Measurements from ENCODE around the gene LRBA. TPM values are rescaled to one million over a fixed set of nuclear protein-coding genes. Genes with fewer than 3 reads are reported as not detected.

LRBA gene
- total RNA-seq, 1 donor, result 38.4 TPM

DNA sequence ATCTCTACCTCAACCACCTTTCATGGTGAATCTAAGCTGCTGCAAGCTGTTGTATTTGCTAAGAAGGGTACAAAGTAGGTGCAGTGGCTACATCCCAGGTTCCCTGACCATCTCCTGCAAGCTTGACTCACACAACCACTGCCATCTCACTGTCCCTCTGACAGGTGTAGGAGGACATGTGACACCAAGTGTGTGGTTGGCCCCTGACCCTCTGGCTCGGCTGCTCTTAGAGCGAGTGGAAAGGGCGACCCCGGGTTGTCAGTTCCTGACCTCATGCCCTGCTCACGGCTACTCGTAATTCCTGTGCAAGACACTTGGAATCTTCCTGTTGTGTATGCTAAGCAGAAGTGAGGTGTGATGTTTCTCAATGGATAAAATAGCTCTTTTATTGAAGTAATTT, 752.5 kb downstream of the LRBA start:
- TF ChIP-seq, protein P1, sequence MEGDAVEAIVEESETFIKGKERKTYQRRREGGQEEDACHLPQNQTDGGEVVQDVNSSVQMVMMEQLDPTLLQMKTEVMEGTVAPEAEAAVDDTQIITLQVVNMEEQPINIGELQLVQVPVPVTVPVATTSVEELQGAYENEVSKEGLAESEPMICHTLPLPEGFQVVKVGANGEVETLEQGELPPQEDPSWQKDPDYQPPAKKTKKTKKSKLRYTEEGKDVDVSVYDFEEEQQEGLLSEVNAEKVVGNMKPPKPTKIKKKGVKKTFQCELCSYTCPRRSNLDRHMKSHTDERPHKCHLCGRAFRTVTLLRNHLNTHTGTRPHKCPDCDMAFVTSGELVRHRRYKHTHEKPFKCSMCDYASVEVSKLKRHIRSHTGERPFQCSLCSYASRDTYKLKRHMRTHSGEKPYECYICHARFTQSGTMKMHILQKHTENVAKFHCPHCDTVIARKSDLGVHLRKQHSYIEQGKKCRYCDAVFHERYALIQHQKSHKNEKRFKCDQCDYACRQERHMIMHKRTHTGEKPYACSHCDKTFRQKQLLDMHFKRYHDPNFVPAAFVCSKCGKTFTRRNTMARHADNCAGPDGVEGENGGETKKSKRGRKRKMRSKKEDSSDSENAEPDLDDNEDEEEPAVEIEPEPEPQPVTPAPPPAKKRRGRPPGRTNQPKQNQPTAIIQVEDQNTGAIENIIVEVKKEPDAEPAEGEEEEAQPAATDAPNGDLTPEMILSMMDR (IDR thresholded peaks at IDR 0.05; ENCODE audit: insufficient read depth, low read depth, low read length), result no peak
- no peak overlapping the region for H3K4me3 ChIP-seq (ENCODE audit: low read depth, low read length)
- no peak for DNase-seq (ENCODE audit: low read depth)

DNA sequence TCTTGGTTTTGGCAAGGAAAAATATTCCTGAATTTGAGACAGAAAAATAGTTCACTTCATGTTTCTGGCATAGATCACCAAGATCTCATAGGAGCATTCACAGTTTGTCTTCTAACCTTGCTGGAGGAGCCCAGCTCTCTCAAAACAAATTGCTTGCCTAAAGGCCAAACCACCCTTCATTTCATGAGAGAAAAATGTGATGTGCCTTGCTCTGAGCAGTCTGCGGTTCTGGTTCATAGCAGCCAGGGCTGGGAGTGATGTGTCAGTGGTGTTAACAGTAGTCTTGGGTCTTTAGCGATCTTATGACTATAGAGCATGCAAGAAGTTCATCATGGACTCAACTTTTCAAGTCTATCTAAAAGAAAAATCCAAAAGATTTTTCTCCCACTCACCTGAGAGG, 753.5 kb downstream of the LRBA start:
- TF ChIP-seq, protein P1 (IDR thresholded peaks at IDR 0.05; ENCODE audit: insufficient read depth, low read depth, low read length), result no peak
- DNase-seq (ENCODE audit: low read depth), result no peak
- H3K4me3 ChIP-seq (ENCODE audit: low read depth, low read length), result no peak overlapping the region

DNA sequence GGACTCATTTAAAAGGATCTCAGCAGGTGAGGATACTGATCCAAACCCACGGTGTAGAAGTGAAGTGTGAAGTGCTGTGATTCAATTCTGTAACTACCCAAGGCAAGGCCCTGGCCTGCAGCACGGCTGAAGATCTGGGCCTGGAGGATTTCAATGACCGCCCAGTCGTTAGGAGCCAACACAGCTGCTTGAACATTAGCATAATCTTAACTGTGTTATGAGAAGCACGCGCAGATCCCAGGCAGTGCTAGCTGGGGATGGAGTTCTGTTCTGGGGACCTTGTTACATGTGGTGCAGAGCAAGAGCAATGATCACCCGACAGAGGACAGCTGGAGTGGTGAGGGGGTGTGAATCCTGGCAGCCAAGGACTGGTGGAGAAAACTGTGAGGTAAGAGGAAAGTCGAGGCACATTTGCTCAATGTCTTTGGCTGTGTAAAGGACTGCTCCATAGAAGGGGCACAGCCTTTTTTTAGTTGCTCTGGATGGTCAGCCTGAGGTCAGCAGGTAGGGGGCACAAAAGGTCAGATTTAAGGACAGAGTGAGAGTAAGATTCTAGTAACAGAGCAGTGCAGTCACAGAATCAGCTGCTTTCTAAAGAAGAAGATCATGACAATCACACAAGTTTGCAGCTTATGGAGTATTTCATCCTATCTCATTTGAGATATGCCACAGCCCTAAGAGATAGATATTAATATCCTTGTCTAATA, 755.1 kb downstream of the LRBA start:
- TF ChIP-seq, protein P1 (IDR thresholded peaks at IDR 0.05; ENCODE audit: insufficient read depth, low read depth, low read length), result no peak
- no peak for DNase-seq (ENCODE audit: low read depth)
- H3K4me3 ChIP-seq (ENCODE audit: low read depth, low read length), result no peak overlapping the region

DNA sequence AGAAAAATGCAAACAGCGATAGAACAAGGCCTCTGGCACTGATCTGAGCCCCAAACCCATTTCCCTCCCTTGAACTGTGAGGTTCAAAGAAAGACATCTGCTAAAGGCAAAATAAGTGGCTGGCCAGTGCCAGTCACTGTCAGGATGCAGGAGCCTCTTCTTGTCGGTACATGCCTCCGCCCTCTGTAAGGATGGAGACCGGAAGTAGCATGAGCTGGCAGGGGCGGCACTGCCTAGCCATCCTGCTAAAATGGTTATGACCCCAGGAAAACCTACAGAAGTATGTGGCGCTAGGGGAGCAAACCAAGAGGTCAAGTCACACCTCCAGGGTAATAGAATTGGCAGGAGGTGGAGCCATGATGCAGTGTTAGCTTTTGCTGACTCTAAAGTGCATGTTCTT, 756.5 kb downstream of the LRBA start:
- no peak for DNase-seq (ENCODE audit: low read depth)
- TF ChIP-seq, protein P1 (IDR thresholded peaks at IDR 0.05; ENCODE audit: insufficient read depth, low read depth, low read length), result no peak
- H3K4me3 ChIP-seq (ENCODE audit: low read depth, low read length), result no peak overlapping the region

DNA sequence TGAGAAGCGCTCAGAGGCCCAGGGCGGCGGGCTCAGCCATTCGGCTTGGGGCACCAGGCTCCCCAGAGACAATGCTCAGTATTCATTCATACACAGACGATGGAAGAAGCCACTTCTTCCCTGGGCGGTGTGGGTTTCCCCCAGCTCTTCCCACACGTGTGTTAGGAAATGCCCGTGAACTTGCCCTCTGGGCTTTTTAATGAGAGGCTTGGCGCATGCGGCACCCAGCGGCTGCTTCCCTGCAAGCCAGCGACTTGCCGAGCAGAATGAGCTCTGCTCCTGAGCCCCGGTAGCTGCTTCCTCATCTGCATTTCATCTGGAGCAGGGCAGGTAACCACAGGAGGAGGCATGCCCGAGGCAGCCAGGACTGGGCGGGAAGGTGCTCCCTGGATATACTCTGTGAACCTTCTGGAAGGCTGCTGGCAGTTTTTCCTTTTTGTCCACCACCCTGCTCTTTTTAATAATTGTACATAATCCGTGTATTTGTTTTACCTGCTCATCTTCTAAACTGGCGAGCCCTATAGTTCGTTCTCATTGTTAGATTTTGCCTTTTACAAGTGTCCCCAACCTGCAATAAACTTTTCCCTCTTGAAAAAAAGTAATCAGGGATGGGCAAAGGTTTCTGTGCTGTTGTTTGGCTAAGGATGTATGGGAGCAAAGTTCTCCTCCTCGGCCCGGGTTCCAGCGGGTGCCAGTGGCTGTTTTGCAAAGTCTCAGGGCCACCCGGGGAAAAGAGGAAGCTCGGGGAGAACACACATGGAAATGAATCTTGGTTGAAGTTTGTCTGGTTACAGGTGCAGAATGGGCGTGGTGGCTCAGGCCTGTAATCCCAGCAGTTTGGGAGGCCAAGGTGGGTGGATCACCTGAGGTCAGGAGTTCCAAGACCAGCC, 758.0 kb downstream of the LRBA start:
- DNase-seq (ENCODE audit: low read depth), result no peak
- TF ChIP-seq, protein P1 (IDR thresholded peaks at IDR 0.05; ENCODE audit: insufficient read depth, low read depth, low read length), result no peak
- H3K4me3 ChIP-seq (ENCODE audit: low read depth, low read length), result no peak overlapping the region

DNA sequence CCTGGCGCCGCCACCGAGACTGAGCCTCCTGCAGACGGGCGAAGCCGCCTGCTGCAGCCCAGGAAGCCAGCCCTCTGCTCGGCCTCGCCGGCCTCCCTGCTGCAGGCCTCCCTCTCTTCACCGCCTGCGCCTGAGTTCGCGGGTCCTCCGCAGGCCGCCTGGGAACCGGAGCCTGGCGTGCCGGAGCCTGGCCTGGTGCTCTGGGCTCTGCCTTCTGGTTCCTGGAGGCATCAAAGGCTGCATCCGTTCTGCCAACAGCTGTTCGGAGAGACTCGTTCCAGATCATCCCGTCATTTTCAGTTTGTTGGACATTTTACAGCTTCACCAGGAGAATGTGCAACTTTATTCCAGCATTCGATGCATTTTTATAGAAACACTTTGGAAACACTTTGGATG, 758.9 kb downstream of the LRBA start:
- no peak for DNase-seq (ENCODE audit: low read depth)
- no peak overlapping the region for H3K4me3 ChIP-seq (ENCODE audit: low read depth, low read length)
- TF ChIP-seq, protein P1 (IDR thresholded peaks at IDR 0.05; ENCODE audit: insufficient read depth, low read depth, low read length), result no peak

Data from fibroblast of villous mesenchyme (primary cell).